Gastrocnemius medialis (tissue), 4 donors: ENCODE measurements around the gene BANP. TPM values are rescaled to one million over a fixed set of nuclear protein-coding genes. Genes with fewer than 3 reads are reported as not detected.
"Not testable (repeated sequence)": the region's sequence is repeated elsewhere in the genome, so short reads cannot be mapped to it uniquely, and the experiment has no call there.

Experiments
- ATAC-seq, 2 donors: fragments of 150-250 bp; one replicate each; pipeline ENCODE4 v1.9.1; 2016
- DNase-seq, 2 donors: peaks; one replicate each; pipeline ENCODE4 v3.0.0-alpha.2; 2019
- H3K27ac ChIP-seq, 4 donors: fragments of 200-600 bp; sonication (generic); 1 replicate in 1 of 4; 2 replicates in 3 of 4; pipeline ENCODE4 v1.5.1; 2016 to 2018; ENCODE audit warnings: mild to moderate bottlenecking in 2 of 4, moderate library complexity in 1 of 4
- H3K27me3 ChIP-seq, 3 donors: fragments of 200-600 bp; sonication (generic) in 2 of 3; 1 replicate in 1 of 3; 2 replicates in 2 of 3; pipeline versions ENCODE4 v1.5.1 to v1.6.0; 2016 to 2019; ENCODE audit warnings: mild to moderate bottlenecking in 1 of 3, moderate library complexity in 1 of 3
- H3K36me3 ChIP-seq, 2 donors: fragments of 200-600 bp; sonication (generic) in 1 of 2; one replicate each; pipeline ENCODE4 v1.5.1; 2017 to 2018
- H3K4me1 ChIP-seq, 2 donors: fragments of 200-600 bp; sonication (generic) in 1 of 2; one replicate each; pipeline ENCODE4 v1.5.1; 2016 to 2017; ENCODE audit warnings: mild to moderate bottlenecking in 2 of 2
- H3K4me3 ChIP-seq, 4 donors: fragments of 200-600 bp; sonication (generic) in 3 of 4; 1 replicate in 1 of 4; 2 replicates in 3 of 4; pipeline ENCODE4 v1.5.1; 2016 to 2019; ENCODE audit warnings: mild to moderate bottlenecking in 2 of 4
- H3K9me3 ChIP-seq, 3 donors: fragments of 200-600 bp; sonication (generic) in 2 of 3; 1 replicate in 1 of 3; 2 replicates in 2 of 3; pipeline ENCODE4 v1.5.1; 2016 to 2019
- CTCF ChIP-seq, 5 experiments: fragments of 450-650 bp in 3 of 5; fragments of 200-600 bp in 2 of 5; sonication (generic) in 2 of 5; IDR thresholded peaks in 4 of 5; conservative IDR thresholded peaks in 1 of 5; 1 replicate in 4 of 5; 2 replicates in 1 of 5; pipeline ENCODE4 v1.5.1; 2016 to 2019; ENCODE audit warnings: antibody characterized with exemption in 5 of 5, mild to moderate bottlenecking in 3 of 5, moderate library complexity in 3 of 5
- POLR2A ChIP-seq, 2 donors: fragments of 450-650 bp; IDR thresholded peaks; one replicate each; pipeline ENCODE4 v1.6.1; 2017; ENCODE audit warnings: antibody characterized with exemption in 2 of 2, mild to moderate bottlenecking in 2 of 2, moderate library complexity in 2 of 2
- in situ Hi-C, 4 donors: fragments of 200-750 bp; cut with MboI; loops; one replicate each; pipeline versions ENCODE4 v1.15.0 to v1.8.0; 2017; ENCODE audit warnings: low sequenced_read_pairs in 4 of 4
- intact Hi-C: fragments of 100-400 bp; cut with DNase I; formaldehyde crosslinking; loops from one replicate; pipeline ENCODE4 v1.15.1; 2023; ENCODE audit warnings: low total_unique reads
- total RNA-seq, 4 donors: library from RNA; depleted of rRNA; stranded (reverse); fragments of >200 nt; gene quantifications; one replicate each; pipeline versions ENCODE4 v1.1.0 to v1.2.3, GENCODE V29; 2016

BANP gene
- total RNA-seq, 4 donors from 2014 or later = 7.0 to 20.6 (median 16.1) TPM

- intact Hi-C loops (no loop called here), in situ Hi-C loops (no loop called here)
- H3K27me3 ChIP-seq = peaks cover 0 to 11% (median 0%) of the 10 kb centered on the region in 3 donors
- no peak for ATAC-seq
- DNase-seq = no peak
- TF ChIP-seq POLR2A (IDR thresholded peaks at IDR 0.05) (no peak), CTCF (IDR thresholded peaks at IDR 0.05 in 4 of 5, conservative IDR thresholded peaks at IDR 0.05 in 1 of 5) (no peak)
- H3K36me3 ChIP-seq = no peaks in the 10 kb centered on the region
- no peaks in the 10 kb centered on the region for H3K4me1 ChIP-seq
- no peak overlapping the region for H3K4me3 ChIP-seq
- H3K27ac ChIP-seq = no peak overlapping the region
- H3K9me3 ChIP-seq = no peaks in the 10 kb centered on the region
Observed at GRCh38 chr16:88120812-88121211, 169.6 kb downstream of the BANP start.

DNA sequence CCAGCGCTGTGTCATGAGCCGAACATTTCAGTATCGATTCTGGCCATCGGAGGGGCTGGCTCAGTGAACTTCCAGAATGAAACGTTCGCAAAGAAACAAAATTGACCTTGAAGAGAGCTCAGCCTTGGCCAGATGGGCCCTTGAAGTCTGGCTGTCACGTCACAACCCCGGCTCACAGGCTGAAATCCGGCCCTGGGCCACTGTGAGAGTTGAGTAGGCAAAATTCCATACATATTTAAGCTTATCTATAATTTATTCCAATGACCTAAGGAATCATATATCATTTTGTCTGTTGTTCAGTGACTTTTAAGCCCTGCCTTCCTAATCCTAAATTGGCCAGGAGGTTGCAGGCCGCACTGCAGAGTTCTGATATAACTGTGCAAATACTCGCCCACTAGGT is 170.2 kb downstream of the BANP start:
- ATAC-seq, H3K9me3 ChIP-seq, intact Hi-C loops, DNase-seq, H3K4me3 ChIP-seq, in situ Hi-C loops, H3K36me3 ChIP-seq, H3K4me1 ChIP-seq, H3K27ac ChIP-seq: not testable (repeated sequence)
- peaks cover 0 to 11% (median 0%) of the 10 kb centered on the region in 3 donors for H3K27me3 ChIP-seq

DNA sequence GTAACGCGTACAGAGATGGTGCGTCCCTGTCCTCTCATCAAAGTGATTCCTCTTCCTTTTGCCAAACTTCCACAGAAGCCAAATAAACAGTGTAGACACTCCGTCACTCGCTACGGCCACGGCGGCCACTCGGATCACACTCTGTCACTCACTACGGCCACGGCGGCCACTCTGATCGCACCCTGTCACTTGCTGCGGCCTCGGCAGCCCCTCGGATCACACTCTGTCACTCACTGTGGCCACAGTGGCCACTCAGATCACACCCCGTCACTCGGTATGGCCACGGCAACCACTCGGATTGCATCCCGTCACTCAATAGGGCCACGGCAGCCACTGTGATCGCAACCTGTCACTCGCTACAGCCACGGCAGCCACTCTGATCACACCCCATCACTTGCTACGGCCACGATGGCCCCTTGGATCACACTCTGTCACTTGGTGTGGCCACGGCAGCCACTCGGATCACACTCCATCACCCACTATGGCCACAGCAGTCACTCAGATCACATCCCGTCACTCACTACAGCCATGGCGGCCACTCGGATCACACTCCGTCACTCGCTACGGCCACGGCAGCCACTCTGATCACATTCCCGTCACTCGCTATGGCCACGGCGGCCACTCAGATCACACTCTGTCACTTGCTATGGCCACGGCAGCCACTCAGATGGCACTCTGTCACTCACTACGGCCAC is 170.8 kb downstream of the BANP start:
- no peak overlapping the region for H3K4me3 ChIP-seq
- peaks cover 0 to 8% (median 0%) of the 10 kb centered on the region in 3 donors for H3K27me3 ChIP-seq
- no peak for ATAC-seq
- intact Hi-C loops (no loop called here), in situ Hi-C loops (no loop called here)
- TF ChIP-seq POLR2A (IDR thresholded peaks at IDR 0.05) = no peak
- TF ChIP-seq CTCF (IDR thresholded peaks at IDR 0.05 in 4 of 5, conservative IDR thresholded peaks at IDR 0.05 in 1 of 5) = no peak
- no peaks in the 10 kb centered on the region for H3K36me3 ChIP-seq
- H3K27ac ChIP-seq = no peak overlapping the region
- no peaks in the 10 kb centered on the region for H3K4me1 ChIP-seq
- no peaks in the 10 kb centered on the region for H3K9me3 ChIP-seq
- no peak for DNase-seq

Other genes with a start within 250 kb of the BANP start
- gene KLHDC4, start 185.4 kb upstream of the BANP start, total RNA-seq = 10 to 100 TPM in 2 of 4 donors, 1 to 10 TPM in 2; 8.2 to 12.7 (median 10.4) TPM
- 100 to 1,000 TPM in 1 of 4 donors, 10 to 100 TPM in 2, 1 to 10 TPM in 1; 7.0 to 133 (median 19.1) TPM for gene SLC7A5, start 81.9 kb upstream of the BANP start, total RNA-seq
- gene CA5A, start 14.9 kb upstream of the BANP start, total RNA-seq = not detected